Measurements from ENCODE around the gene TTPAL.

TTPAL gene

GRCh38 chr20:44435630-44436335 lies 39.9 kb upstream of the TTPAL start:
- Histone ChIP-seq H3K4me3 (ENCODE audit: low read length) (no peak overlapping the region), H3K79me2 (ENCODE audit: control insufficient read depth, low read length) (no peaks in the 10 kb centered on the region), H3K9me2 (replicated peaks; ENCODE audit: control insufficient read depth, low read length) (no peaks in the 10 kb centered on the region), H3K36me3 (ENCODE audit: control insufficient read depth, low read length) (no peaks in the 10 kb centered on the region), H3K27me3 (ENCODE audit: control insufficient read depth, low read length) (no peaks in the 10 kb centered on the region), H3K9me3 (ENCODE audit: control insufficient read depth, insufficient read depth, low read length) (no peaks in the 10 kb centered on the region), H3K4me2 (ENCODE audit: low read length) (no peak overlapping the region), H3K27ac (ENCODE audit: low read depth, low read length) (no peak overlapping the region), H3F3A (ENCODE audit: control insufficient read depth, insufficient read depth) (no peaks in the 10 kb centered on the region), H4K20me1 (ENCODE audit: control insufficient read depth, insufficient read depth, low read depth, low read length) (no peaks in the 10 kb centered on the region), H3K4me1 (ENCODE audit: control insufficient read depth, low read length) (no peaks in the 10 kb centered on the region)
- TF ChIP-seq, protein P1, sequence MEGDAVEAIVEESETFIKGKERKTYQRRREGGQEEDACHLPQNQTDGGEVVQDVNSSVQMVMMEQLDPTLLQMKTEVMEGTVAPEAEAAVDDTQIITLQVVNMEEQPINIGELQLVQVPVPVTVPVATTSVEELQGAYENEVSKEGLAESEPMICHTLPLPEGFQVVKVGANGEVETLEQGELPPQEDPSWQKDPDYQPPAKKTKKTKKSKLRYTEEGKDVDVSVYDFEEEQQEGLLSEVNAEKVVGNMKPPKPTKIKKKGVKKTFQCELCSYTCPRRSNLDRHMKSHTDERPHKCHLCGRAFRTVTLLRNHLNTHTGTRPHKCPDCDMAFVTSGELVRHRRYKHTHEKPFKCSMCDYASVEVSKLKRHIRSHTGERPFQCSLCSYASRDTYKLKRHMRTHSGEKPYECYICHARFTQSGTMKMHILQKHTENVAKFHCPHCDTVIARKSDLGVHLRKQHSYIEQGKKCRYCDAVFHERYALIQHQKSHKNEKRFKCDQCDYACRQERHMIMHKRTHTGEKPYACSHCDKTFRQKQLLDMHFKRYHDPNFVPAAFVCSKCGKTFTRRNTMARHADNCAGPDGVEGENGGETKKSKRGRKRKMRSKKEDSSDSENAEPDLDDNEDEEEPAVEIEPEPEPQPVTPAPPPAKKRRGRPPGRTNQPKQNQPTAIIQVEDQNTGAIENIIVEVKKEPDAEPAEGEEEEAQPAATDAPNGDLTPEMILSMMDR (IDR thresholded peaks at IDR 0.05; ENCODE audit: low read depth, low read length, poor library complexity, severe bottlenecking) = no peak
- TF ChIP-seq EZH2phosphoT487 (IDR thresholded peaks at IDR 0.05; ENCODE audit: borderline replicate concordance, low read length) = no peak

- Histone ChIP-seq H3F3A (ENCODE audit: control insufficient read depth, insufficient read depth) (no peaks in the 10 kb centered on the region), H3K79me2 (ENCODE audit: control insufficient read depth, low read length) (no peaks in the 10 kb centered on the region), H3K4me1 (ENCODE audit: control insufficient read depth, low read length) (no peaks in the 10 kb centered on the region), H3K4me2 (ENCODE audit: low read length) (no peak overlapping the region), H3K4me3 (ENCODE audit: low read length) (no peak overlapping the region), H3K36me3 (ENCODE audit: control insufficient read depth, low read length) (no peaks in the 10 kb centered on the region), H4K20me1 (ENCODE audit: control insufficient read depth, insufficient read depth, low read depth, low read length) (no peaks in the 10 kb centered on the region), H3K27me3 (ENCODE audit: control insufficient read depth, low read length) (no peaks in the 10 kb centered on the region), H3K9me2 (replicated peaks; ENCODE audit: control insufficient read depth, low read length) (no peaks in the 10 kb centered on the region), H3K9me3 (ENCODE audit: control insufficient read depth, insufficient read depth, low read length) (no peaks in the 10 kb centered on the region), H3K27ac (ENCODE audit: low read depth, low read length) (no peak overlapping the region)
- TF ChIP-seq, protein P1 (IDR thresholded peaks at IDR 0.05; ENCODE audit: low read depth, low read length, poor library complexity, severe bottlenecking) = no peak
- no peak for TF ChIP-seq EZH2phosphoT487 (IDR thresholded peaks at IDR 0.05; ENCODE audit: borderline replicate concordance, low read length)
These were observed 39.3 kb upstream of the TTPAL start for GRCh38 chr20:44436393-44436792.

DNA sequence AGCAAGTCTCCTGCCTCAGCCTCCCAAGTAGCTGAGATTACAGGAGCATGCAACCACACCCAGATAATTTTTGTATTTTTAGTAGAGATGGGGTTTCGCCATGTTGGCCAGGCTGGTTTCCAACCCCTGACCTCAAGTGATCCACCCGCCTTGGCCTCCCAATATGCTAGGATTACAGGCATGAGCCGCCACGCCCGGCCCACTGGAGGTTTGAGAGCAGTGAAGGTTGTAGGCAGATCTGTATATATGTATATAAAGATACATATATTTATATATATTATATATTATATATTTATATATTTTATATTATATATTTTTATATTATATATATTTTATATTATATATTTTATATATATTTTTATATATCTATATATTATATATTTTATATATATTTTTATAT lies 38.2 kb upstream of the TTPAL start:
- H3K27ac ChIP-seq (ENCODE audit: low read depth, low read length) = no peak overlapping the region
- H3K9me2 ChIP-seq (replicated peaks; ENCODE audit: control insufficient read depth, low read length) = no peaks in the 10 kb centered on the region
- TF ChIP-seq, protein P1 (IDR thresholded peaks at IDR 0.05; ENCODE audit: low read depth, low read length, poor library complexity, severe bottlenecking) = no peak
- no peak for TF ChIP-seq EZH2phosphoT487 (IDR thresholded peaks at IDR 0.05; ENCODE audit: borderline replicate concordance, low read length)
- H3K4me3 ChIP-seq (ENCODE audit: low read length) = no peak overlapping the region
- H3K27me3 ChIP-seq (ENCODE audit: control insufficient read depth, low read length) = no peaks in the 10 kb centered on the region
- H3K36me3 ChIP-seq (ENCODE audit: control insufficient read depth, low read length) = no peaks in the 10 kb centered on the region
- no peak overlapping the region for H3K4me2 ChIP-seq (ENCODE audit: low read length)
- H3K9me3 ChIP-seq (ENCODE audit: control insufficient read depth, insufficient read depth, low read length) = no peaks in the 10 kb centered on the region
- H3K4me1 ChIP-seq (ENCODE audit: control insufficient read depth, low read length) = no peaks in the 10 kb centered on the region
- no peaks in the 10 kb centered on the region for H3K79me2 ChIP-seq (ENCODE audit: control insufficient read depth, low read length)
- H3F3A ChIP-seq (ENCODE audit: control insufficient read depth, insufficient read depth) = no peaks in the 10 kb centered on the region
- H4K20me1 ChIP-seq (ENCODE audit: control insufficient read depth, insufficient read depth, low read depth, low read length) = no peaks in the 10 kb centered on the region

Data from DOHH2 (cell line).